IgD-negative memory B cell (primary cell): ENCODE data around the gene SHROOM1. TPM values are rescaled to one million over a fixed set of nuclear protein-coding genes. Genes with fewer than 3 reads are reported as not detected.

ENCODE experiments used
- H3K27ac Mint-ChIP-seq, 3 donors: one replicate each; pipeline ENCODE4 v1.8.0; 2020 to 2022; ENCODE audit warnings: mild to moderate bottlenecking in 3 of 3, mixed read lengths in 3 of 3, moderate library complexity in 1 of 3
- H3K27me3 Mint-ChIP-seq: one replicate; pipeline ENCODE4 v1.8.0; 2021; ENCODE audit warnings: mixed read lengths
- H3K36me3 Mint-ChIP-seq: one replicate; pipeline ENCODE4 v1.8.0; 2020; ENCODE audit warnings: mild to moderate bottlenecking, mixed read lengths
- H3K4me1 Mint-ChIP-seq, 3 donors: one replicate each; pipeline ENCODE4 v1.8.0; 2020 to 2022; ENCODE audit warnings: mixed read lengths in 3 of 3, mild to moderate bottlenecking in 1 of 3
- H3K4me3 Mint-ChIP-seq, 4 donors: one replicate each; pipeline ENCODE4 v1.8.0; 2020 to 2022; ENCODE audit warnings: mild to moderate bottlenecking in 4 of 4, mixed read lengths in 4 of 4, moderate library complexity in 3 of 4
- H3K9me3 Mint-ChIP-seq, 3 donors: one replicate each; pipeline ENCODE4 v1.8.0; 2020 to 2021; ENCODE audit warnings: mixed read lengths in 3 of 3, mild to moderate bottlenecking in 1 of 3
- polyA plus RNA-seq: library from polyadenylated mRNA; unstranded; fragments of 300-500 nt; fragmentation: Illumina TruSeq; gene quantifications from one replicate; pipeline ENCODE4 v1.2.3, GENCODE V29; 2021

The SHROOM1 gene
- polyA plus RNA-seq, 1 donor from 2014 or later: 0.70 TPM

DNA sequence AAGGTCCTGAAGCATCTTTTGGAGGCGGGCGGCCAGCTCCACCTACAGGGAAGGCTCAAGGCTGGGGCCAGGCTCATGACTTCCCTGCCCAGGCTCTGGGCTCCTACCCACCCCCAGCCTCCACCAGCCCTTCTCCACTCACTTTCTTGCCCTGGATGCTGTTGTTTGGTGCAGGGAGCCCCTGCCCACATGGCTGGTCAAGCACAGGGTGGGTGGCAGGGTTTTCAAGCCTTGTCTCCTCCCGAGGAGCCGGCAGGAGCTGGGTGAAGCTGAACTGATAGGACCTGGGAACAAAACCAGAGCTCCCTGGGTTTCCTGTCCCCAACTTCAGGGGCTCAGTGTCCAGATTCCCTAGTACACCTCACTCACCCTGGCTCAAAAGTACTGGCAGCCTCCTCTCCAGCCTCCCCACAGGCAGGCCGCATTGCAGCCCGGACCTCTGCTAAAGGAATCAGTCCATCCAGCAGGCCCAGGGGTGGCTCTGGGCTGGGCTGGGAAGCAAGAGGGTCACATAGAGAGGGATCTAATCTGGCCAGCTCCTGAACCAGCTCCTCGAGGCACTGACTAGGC lies 6.9 kb downstream of the SHROOM1 start:
- H3K9me3 Mint-ChIP-seq: no peaks in the 10 kb centered on the region
- no peak overlapping the region for H3K4me3 Mint-ChIP-seq
- H3K27ac Mint-ChIP-seq: no peak overlapping the region
- peaks cover 36% of the 10 kb centered on the region for H3K27me3 Mint-ChIP-seq
- peaks cover 7 to 9% (median 8%) of the 10 kb centered on the region in 3 donors for H3K4me1 Mint-ChIP-seq
- no peaks in the 10 kb centered on the region for H3K36me3 Mint-ChIP-seq

DNA sequence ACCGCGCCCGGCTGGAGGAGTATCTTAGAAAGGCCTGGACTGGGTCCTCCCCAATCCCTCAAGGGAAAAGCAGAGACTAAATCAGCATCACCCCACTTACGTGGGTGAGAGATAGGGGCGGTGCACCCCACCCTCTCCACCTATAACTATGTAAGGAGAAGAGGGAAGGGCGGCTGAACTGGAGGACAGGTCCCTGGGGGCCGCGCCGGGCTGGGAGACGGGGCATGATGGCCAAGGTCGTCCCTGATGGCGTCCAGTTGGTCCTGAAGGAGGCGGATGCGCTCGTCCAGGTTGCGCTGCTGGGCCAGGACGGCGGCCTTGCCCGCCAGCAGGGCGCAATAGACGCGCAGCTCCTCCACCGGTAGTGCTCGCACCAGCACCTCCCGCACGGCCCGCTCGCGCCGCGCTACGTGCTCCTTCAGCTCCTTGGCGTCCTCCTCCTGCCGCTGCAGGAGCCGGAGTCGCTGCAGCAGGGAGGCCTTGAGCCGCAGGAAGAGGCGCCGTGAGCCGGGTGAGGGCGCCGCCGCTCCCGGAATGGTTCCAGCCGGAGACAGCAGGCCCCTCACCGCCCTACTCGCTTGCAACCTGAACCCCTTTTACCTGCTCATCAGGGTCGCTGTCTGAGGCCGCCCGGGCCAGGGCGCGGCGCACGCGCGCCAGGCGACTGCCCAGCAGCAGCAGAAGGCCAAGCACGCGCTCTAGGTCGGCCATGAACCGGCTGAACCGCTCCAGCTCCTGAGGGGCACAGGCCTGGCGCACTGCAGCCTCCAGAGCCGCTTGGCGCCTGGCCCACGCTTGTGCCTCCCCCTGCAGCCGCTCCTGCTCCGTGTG lies 7.6 kb downstream of the SHROOM1 start:
- H3K27me3 Mint-ChIP-seq: peaks cover 36% of the 10 kb centered on the region

DNA sequence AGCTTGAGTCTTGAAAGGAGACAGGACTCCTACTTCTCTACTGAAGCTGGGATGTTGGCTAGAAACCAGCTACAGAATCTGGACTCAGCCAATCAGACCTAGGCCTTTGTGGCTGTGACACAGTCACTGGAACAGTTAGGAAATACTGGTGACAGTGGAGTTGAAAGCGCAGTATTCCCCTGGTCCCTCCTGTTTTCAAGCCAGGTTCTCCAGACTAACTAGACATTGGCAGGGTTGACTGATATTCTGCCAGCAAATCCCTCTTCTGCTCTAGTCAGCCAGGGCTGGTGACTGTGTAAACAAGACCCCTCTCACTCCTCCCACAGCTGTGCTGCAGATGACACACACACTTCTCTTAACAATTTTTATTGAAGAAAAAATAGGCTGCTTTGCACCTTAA lies 8.7 kb downstream of the SHROOM1 start:
- H3K4me1 Mint-ChIP-seq: peaks cover 7 to 9% (median 8%) of the 10 kb centered on the region in 3 donors
- H3K36me3 Mint-ChIP-seq: no peaks in the 10 kb centered on the region
- H3K27me3 Mint-ChIP-seq: peaks cover 26% of the 10 kb centered on the region
- no peak overlapping the region for H3K27ac Mint-ChIP-seq
- no peak overlapping the region for H3K4me3 Mint-ChIP-seq
- H3K9me3 Mint-ChIP-seq: no peaks in the 10 kb centered on the region

More for the DNA sequence above, 7.6 kb downstream of the SHROOM1 start:
- H3K4me1 Mint-ChIP-seq: peaks cover 7 to 9% (median 8%) of the 10 kb centered on the region in 3 donors
- H3K4me3 Mint-ChIP-seq: peak overlapping the region in 1 of 4 donors; percentile 63
- H3K27ac Mint-ChIP-seq: no peak overlapping the region
- no peaks in the 10 kb centered on the region for H3K36me3 Mint-ChIP-seq
- H3K9me3 Mint-ChIP-seq: no peaks in the 10 kb centered on the region

DNA sequence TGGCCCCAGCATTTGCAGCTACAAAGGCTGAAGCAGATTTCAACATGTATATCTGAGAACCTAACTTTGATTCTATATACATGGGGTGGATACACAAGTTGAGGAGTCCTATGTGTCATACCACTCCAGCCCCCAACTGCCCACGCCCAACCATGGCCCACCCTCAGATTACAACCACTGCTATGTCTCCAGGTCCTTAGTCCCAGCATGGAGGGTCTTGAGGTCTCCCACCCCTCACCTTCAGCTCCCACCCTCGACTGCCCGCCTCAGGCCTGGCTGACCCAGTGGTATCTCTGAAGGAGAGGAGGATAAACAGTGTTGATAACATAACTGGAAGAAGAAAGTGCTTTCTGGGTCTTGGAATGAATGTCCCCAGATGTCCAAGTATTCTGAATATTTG lies 9.1 kb downstream of the SHROOM1 start:
- Mint-ChIP-seq H3K27me3 (peaks cover 23% of the 10 kb centered on the region), H3K9me3 (no peaks in the 10 kb centered on the region)

DNA sequence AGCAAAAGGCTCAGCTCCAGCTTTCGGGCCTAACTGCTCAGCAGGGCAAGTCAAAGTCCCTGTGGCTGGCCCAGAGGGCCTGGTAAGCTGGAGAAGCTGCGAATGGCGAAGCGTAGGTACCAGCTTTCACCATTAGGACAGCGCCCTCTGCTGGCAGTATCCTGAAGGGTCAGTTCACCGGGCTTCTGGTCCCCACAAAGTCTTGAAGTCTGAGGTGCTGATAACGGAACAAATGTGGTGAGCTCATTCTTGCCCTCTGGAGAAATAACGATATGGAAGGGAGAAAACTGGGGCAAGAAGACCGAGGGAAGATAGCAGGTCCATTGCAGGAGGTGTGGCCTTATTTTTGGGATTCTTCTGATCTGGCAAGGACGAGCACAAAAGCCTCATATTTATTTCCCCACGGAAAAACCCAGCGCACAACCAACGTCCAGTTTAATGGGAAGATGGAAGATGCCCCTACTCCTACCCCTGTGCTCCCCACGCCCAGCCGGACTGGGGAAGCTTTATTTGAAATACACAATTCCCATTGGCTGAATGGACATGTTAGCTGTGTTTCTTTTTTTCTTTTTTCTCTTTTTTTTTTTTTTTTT lies 10.2 kb downstream of the SHROOM1 start:
- Mint-ChIP-seq H3K27me3 (peaks cover 22% of the 10 kb centered on the region), H3K27ac (no peak overlapping the region), H3K4me3 (peak overlapping the region in 2 of 4 donors; percentile 41 to 71)

More for the DNA sequence above, 9.1 kb downstream of the SHROOM1 start:
- Mint-ChIP-seq H3K4me1 (peaks cover 7 to 9% (median 8%) of the 10 kb centered on the region in 3 donors), H3K36me3 (no peaks in the 10 kb centered on the region), H3K4me3 (no peak overlapping the region), H3K27ac (no peak overlapping the region)

DNA sequence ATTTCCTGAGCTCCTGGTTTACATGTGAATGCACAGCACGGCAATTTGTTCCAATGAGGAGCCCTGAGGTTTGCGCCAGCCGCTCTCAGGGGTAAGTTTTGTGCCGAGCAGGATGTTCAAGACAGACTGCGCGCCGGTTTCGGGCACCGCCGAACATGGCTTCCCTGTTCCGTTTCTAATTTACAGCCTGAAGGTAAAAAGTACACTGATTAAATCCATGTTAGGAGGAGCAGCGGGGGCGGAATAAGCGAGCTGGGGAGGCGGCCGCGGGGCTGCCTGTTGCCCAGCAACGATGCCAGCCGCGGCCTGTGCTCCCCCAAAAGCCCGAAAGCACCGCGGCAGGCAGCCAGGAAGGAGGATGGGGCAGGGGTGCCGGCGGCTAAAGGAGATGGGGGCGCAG lies 11.0 kb downstream of the SHROOM1 start:
- no peaks in the 10 kb centered on the region for H3K36me3 Mint-ChIP-seq
- no peaks in the 10 kb centered on the region for H3K9me3 Mint-ChIP-seq
- peaks cover 7 to 9% (median 8%) of the 10 kb centered on the region in 3 donors for H3K4me1 Mint-ChIP-seq
- peaks cover 22% of the 10 kb centered on the region for H3K27me3 Mint-ChIP-seq
- H3K4me3 Mint-ChIP-seq: peak overlapping the region; percentile 64 to 86 (median 82)
- peak overlapping the region in 1 of 3 donors; percentile 79 for H3K27ac Mint-ChIP-seq

More for the DNA sequence above, 10.2 kb downstream of the SHROOM1 start:
- Mint-ChIP-seq H3K9me3 (no peaks in the 10 kb centered on the region), H3K36me3 (no peaks in the 10 kb centered on the region), H3K4me1 (peaks cover 7 to 9% (median 8%) of the 10 kb centered on the region in 3 donors)

DNA sequence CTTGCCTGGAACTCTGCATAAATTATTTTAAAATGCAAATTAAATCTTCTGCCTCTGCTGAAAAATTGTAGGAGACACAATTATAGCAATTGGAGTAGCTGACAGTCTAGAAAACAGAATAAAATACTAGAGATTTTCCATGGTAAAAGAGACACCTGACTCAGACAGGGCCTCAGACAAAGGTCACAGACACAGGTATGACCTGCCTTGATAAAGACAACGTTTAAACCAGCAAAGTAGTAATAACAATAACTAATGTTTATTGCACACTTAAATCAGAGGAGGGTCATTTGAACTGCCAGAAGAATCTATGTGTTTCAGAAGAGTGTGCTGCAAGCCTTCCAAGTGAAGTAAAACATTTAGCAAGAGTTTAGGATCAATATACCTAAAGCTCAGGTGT lies 13.4 kb downstream of the SHROOM1 start:
- Mint-ChIP-seq H3K4me1 (peaks cover 12 to 17% (median 16%) of the 10 kb centered on the region in 3 donors), H3K36me3 (no peaks in the 10 kb centered on the region), H3K27me3 (peaks cover 30% of the 10 kb centered on the region), H3K27ac (no peak overlapping the region), H3K4me3 (no peak overlapping the region), H3K9me3 (peaks cover 0 to 1% (median 0%) of the 10 kb centered on the region in 3 donors)

DNA sequence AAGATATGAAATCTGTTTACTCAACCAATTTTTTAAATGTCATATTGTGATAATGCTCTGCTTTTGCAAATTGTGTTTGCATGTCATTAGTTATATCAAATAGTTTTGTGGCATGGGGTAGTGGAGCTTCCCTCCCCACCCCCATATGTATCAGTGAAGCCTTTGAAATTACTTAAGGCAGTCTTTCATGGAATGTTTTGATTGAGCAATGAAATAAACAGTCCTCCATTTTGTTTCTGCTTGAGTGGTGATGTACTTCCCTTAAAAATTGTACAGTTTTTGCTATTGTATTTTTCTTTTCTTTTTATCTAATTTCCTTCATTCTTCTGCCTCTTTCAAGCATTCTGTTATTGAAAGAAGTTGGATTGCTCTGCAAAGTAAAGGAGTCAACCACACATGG lies 13.9 kb downstream of the SHROOM1 start:
- Mint-ChIP-seq H3K4me1 (peaks cover 12 to 17% (median 16%) of the 10 kb centered on the region in 3 donors), H3K27ac (no peak overlapping the region), H3K36me3 (no peaks in the 10 kb centered on the region), H3K9me3 (peaks cover 0 to 1% (median 0%) of the 10 kb centered on the region in 3 donors), H3K27me3 (peaks cover 33% of the 10 kb centered on the region), H3K4me3 (no peak overlapping the region)

DNA sequence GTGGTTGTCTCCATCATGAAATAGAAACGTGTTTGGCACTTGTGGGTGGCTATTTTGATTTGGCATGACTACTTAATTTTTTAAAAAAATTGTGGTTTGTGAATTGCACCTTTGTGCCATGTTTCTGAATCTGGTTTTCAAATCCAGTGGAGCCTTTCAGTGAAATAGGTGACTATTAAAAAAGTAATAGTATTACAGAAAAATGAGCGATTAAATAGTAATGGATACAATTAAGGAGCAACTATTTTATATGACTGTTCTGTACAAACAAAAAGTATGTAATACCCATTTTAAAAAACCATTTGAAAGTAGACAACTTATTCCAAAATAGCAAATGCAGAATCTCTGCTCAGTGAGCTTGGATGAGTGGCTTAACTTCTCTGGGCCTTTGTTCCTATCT lies 14.4 kb downstream of the SHROOM1 start:
- peaks cover 33% of the 10 kb centered on the region for H3K27me3 Mint-ChIP-seq

DNA sequence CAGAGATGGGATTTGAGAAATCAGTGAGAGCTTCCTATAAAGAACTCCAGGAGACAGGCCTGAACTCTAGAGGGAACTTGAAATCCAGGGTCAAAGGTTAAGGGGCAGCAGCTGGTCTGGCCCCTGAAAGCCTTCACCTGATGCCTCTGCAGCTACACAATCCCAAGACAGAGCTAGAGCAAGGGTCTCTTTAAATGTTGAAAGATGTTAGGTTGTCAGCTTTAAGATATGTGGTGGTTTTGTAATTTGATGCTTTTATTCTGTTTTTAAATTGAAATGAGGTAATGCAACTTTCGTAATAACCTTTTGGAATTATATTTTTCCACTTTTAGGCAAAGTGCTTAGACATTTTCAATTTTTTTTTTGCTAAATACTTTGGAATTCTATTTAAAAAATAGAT lies 15.0 kb downstream of the SHROOM1 start:
- Mint-ChIP-seq H3K4me1 (peaks cover 12 to 17% (median 16%) of the 10 kb centered on the region in 3 donors), H3K27me3 (peaks cover 32% of the 10 kb centered on the region), H3K36me3 (no peaks in the 10 kb centered on the region), H3K4me3 (peak overlapping the region in 2 of 4 donors; percentile 41 to 54), H3K27ac (no peak overlapping the region), H3K9me3 (peaks cover 0 to 1% (median 0%) of the 10 kb centered on the region in 3 donors)

More for the DNA sequence above, 14.4 kb downstream of the SHROOM1 start:
- Mint-ChIP-seq H3K4me3 (no peak overlapping the region), H3K27ac (no peak overlapping the region), H3K4me1 (peaks cover 12 to 17% (median 16%) of the 10 kb centered on the region in 3 donors), H3K36me3 (no peaks in the 10 kb centered on the region), H3K9me3 (peaks cover 0 to 1% (median 0%) of the 10 kb centered on the region in 3 donors)

DNA sequence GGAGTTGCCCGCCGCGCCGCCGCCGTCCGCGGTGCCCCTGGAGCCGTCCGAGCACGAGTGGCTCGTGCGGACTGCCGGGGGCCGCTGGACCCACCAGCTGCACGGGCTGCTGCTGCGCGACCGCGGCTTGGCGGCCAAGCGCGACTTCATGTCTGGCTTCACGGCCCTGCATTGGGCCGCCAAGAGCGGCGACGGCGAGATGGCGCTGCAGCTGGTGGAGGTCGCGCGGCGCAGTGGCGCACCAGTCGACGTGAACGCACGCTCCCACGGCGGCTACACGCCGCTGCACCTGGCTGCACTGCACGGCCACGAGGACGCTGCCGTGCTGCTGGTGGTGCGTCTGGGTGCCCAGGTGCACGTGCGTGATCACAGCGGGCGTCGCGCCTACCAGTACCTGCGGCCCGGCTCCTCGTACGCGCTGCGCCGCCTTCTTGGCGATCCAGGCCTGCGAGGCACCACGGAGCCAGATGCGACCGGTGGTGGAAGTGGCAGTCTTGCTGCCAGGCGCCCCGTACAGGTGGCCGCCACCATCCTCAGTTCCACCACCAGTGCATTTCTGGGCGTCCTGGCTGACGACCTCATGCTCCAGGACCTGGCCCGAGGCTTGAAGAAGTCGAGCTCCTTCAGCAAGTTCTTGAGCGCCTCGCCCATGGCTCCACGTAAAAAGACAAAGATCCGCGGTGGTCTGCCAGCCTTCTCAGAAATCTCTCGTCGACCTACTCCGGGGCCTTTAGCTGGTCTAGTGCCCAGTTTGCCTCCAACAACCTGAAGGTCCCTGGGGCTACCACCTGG lies 15.7 kb downstream of the SHROOM1 start:
- Mint-ChIP-seq H3K4me3 (peak overlapping the region in 2 of 4 donors; percentile 41 to 54), H3K36me3 (no peaks in the 10 kb centered on the region), H3K4me1 (peaks cover 7 to 17% (median 11%) of the 10 kb centered on the region in 3 donors), H3K9me3 (peaks cover 0 to 1% (median 0%) of the 10 kb centered on the region in 3 donors), H3K27ac (no peak overlapping the region), H3K27me3 (peaks cover 30% of the 10 kb centered on the region)

DNA sequence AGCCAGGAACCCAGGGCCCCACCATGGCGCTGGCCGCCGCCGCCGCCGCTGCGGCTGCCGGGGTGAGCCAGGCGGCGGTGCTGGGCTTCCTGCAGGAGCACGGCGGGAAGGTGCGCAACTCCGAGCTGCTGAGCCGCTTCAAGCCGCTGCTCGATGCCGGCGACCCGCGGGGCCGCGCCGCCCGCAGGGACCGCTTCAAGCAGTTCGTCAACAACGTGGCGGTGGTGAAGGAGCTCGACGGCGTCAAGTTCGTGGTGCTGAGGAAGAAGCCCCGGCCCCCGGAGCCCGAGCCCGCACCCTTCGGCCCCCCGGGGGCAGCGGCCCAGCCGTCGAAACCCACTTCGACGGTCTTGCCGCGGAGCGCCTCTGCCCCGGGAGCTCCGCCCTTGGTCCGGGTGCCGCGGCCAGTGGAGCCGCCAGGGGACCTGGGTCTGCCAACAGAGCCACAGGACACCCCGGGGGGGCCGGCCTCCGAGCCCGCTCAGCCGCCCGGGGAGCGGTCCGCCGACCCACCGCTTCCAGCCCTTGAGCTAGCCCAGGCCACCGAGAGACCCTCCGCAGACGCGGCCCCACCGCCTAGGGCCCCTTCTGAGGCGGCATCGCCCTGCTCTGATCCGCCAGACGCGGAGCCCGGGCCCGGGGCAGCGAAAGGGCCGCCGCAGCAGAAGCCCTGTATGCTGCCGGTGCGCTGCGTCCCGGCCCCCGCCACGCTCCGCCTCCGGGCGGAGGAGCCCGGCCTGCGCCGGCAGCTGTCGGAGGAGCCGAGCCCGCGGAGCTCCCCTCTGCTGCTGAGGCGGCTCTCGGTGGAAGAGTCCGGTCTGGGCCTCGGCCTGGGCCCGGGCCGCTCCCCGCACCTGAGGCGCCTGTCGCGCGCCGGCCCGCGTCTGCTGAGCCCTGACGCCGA lies 16.6 kb downstream of the SHROOM1 start:
- H3K27ac Mint-ChIP-seq: no peak overlapping the region
- H3K27me3 Mint-ChIP-seq: peaks cover 31% of the 10 kb centered on the region
- no peaks in the 10 kb centered on the region for H3K36me3 Mint-ChIP-seq
- peaks cover 4 to 10% (median 7%) of the 10 kb centered on the region in 3 donors for H3K4me1 Mint-ChIP-seq
- no peak overlapping the region for H3K4me3 Mint-ChIP-seq
- H3K9me3 Mint-ChIP-seq: peaks cover 0 to 1% (median 0%) of the 10 kb centered on the region in 3 donors

DNA sequence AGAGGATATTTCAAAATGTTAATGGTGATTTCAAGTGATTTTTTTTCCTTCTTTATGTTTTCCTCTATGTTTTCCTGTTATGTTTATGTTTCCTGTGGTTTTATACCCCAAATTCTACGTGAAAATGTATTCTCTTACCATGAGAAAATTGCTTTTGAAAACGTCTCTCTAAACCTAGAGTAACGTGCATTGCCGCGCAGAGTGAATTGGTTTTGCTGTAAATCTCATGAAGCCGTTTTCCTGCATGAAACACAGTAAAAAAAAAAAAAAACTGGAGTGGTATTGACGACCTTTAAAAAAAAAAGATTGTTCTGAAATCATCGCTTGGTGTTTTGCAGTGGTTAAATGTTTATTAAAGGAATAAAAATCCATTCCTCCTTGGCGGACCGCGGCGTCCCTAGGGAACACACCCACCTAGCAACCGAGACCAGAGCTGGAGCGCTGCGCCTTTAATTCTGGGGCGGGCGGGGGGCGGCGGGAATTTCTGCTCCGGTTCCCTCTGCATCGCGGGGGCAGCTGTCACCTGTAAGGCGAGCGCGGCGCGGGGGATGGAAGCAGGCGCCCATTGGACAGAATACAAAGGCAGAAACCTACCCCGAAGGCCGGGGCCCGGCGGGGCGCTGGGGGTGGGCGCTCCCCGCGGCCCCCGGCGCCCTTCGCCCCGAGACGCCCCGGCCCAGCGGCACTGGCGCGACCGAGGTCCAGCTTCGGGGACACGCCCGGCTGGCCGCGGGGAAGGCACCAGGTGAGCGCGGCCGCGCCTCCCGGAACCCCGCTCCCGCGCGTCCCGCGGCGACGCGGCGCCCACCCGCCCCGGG lies 17.5 kb downstream of the SHROOM1 start, which contains the start of gene SOWAHA:
Gene SOWAHA (plus strand): TSS at position 522 of the 818 bp plus-strand sequence. CDS start 320 bp downstream, outside the sequence.
- H3K27me3 Mint-ChIP-seq: peaks cover 31% of the 10 kb centered on the region
- H3K36me3 Mint-ChIP-seq: no peaks in the 10 kb centered on the region
- H3K27ac Mint-ChIP-seq: peak within 1 kb of the TSS in 2 of 3 donors; percentile 73 to 76
- peak within 1 kb of the TSS; percentile 40 to 93 (median 68) for H3K4me3 Mint-ChIP-seq
- H3K4me1 Mint-ChIP-seq: peaks cover 4 to 10% (median 7%) of the 10 kb centered on the region in 3 donors
- H3K9me3 Mint-ChIP-seq: peaks cover 0 to 1% (median 0%) of the 10 kb centered on the region in 3 donors
